A549 (cell line): ENCODE data around the gene ALPP.

Experiments
- CEBPB ChIP-seq, 2 experiments: fragments of >200 bp in 1 of 2; sonication (Bioruptor Twin) in 1 of 2; formaldehyde crosslinking in 1 of 2; IDR thresholded peaks; 2 replicates each; pipeline ENCODE4 v1.6.1; 2012 to 2016
- EHMT2 ChIP-seq: fragments of 200-600 bp; sonication (generic); IDR thresholded peaks from 2 replicates; pipeline ENCODE4 v1.6.1; 2016; ENCODE audit warnings: antibody characterized with exemption, low read depth, mild to moderate bottlenecking, moderate library complexity
- KDM5A ChIP-seq: fragments of 200-600 bp; sonication (generic); IDR thresholded peaks from 2 replicates; pipeline ENCODE4 v1.6.1; 2016; ENCODE audit warnings: antibody characterized with exemption, mild to moderate bottlenecking
- MAFK ChIP-seq: fragments of 450-650 bp; IDR thresholded peaks from 2 replicates; pipeline ENCODE4 v1.6.1; 2014; ENCODE audit not compliant: partially characterized antibody
- POLR2A ChIP-seq: IDR thresholded peaks from 2 replicates; pipeline ENCODE4 v1.6.1; 2012; ENCODE audit warnings: mild to moderate bottlenecking, low read length
- SREBF2 ChIP-seq: fragments of 450-650 bp; IDR thresholded peaks from 2 replicates; pipeline ENCODE4 v1.6.1; 2014; ENCODE audit warnings: mild to moderate bottlenecking, moderate library complexity
- ZFP36 ChIP-seq: fragments of 450-650 bp; IDR thresholded peaks from 2 replicates; pipeline ENCODE4 v1.6.1; 2014; ENCODE audit warnings: borderline replicate concordance; ENCODE audit not compliant: partially characterized antibody
- TF ChIP-seq, protein P1 (sequence below): fragments of 450-650 bp; IDR thresholded peaks from 2 replicates; pipeline ENCODE4 v1.6.1; 2014; ENCODE audit warnings: antibody characterized with exemption

DNA sequence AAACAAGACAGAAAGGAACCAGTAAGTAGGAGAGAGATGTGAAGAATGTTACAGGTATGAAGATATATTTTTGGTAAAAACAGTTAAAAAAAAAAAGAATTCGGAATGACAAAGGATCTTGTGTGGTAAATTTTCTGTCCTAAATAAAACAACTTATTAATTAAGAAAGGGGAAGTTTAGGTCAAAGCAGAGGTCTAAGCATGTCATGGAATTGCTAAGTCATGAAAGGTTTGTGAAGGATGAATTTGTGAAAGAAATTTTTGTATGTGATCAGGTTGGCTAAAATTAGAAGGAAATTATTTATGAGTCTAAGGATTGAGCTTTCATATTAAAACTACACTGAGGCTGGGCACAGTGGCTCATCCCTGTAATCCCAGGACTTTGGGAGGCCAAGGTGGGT lies 17.0 kb downstream of the ALPP start:
- TF ChIP-seq CEBPB (IDR thresholded peaks at IDR 0.05) (no peak), SREBF2 (no peak), MAFK (no peak), POLR2A (no peak), KDM5A (no peak), ZFP36 (no peak), EHMT2 (no peak)
- TF ChIP-seq, protein P1, sequence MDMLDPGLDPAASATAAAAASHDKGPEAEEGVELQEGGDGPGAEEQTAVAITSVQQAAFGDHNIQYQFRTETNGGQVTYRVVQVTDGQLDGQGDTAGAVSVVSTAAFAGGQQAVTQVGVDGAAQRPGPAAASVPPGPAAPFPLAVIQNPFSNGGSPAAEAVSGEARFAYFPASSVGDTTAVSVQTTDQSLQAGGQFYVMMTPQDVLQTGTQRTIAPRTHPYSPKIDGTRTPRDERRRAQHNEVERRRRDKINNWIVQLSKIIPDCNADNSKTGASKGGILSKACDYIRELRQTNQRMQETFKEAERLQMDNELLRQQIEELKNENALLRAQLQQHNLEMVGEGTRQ = no peak
